ENCODE results near the gene LPP.

LPP gene

GRCh38 chr3:188778091-188778852 lies 624.3 kb downstream of the LPP start:
- TF ChIP-seq CTCF (IDR thresholded peaks at IDR 0.05; ENCODE audit: low read depth, low read length): no peak
- Histone ChIP-seq H3K27me3 (no peaks in the 10 kb centered on the region), H3K4me1 (no peaks in the 10 kb centered on the region), H3K9me3 (no peaks in the 10 kb centered on the region), H3K4me3 (ENCODE audit: low read depth, low read length) (no peak overlapping the region), H3K36me3 (no peaks in the 10 kb centered on the region)
- no peak for DNase-seq

DNA sequence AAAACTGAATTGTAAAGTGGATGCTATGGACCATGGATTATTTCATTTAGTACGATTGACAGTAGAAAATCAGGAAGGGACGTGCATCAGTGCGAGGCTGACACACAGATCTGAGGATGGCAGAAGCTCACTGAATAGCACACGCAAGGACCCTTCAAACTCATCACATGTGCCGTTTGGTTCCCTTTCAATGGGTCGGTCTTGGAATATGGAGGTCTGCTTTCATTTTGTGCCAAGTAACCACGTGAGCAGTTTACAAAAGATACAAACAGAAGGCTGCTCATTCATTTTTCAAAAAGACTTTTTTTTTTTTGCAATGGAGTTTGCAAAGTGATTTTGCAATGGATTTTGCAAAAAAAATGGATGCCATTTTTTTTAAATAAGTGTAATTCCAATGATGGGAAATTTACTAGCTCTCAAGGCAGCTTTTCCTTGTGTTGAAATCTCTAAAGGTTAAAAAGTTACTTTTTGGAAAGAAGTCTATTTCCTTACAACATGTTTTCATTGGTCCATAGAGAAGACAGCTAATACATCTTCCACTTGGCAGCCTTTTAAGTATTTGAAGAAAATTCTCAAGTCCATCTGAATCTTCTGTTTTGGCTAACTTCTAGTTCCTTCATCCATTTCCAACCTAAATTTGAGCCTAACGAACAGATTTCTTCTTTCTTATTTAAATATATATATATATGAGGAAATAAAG lies 625.5 kb downstream of the LPP start:
- Histone ChIP-seq H3K4me3 (ENCODE audit: low read depth, low read length) (no peak overlapping the region), H3K4me1 (no peaks in the 10 kb centered on the region), H3K27me3 (no peaks in the 10 kb centered on the region), H3K36me3 (no peaks in the 10 kb centered on the region), H3K9me3 (no peaks in the 10 kb centered on the region)
- TF ChIP-seq CTCF (IDR thresholded peaks at IDR 0.05; ENCODE audit: low read depth, low read length): no peak
- no peak for DNase-seq

- Histone ChIP-seq H3K36me3 (no peaks in the 10 kb centered on the region), H3K27me3 (no peaks in the 10 kb centered on the region), H3K9me3 (no peaks in the 10 kb centered on the region), H3K4me1 (no peaks in the 10 kb centered on the region), H3K4me3 (ENCODE audit: low read depth, low read length) (no peak overlapping the region)
- DNase-seq: no peak
- TF ChIP-seq CTCF (IDR thresholded peaks at IDR 0.05; ENCODE audit: low read depth, low read length): no peak
These were observed 626.5 kb downstream of the LPP start for GRCh38 chr3:188780193-188781147.

DNA sequence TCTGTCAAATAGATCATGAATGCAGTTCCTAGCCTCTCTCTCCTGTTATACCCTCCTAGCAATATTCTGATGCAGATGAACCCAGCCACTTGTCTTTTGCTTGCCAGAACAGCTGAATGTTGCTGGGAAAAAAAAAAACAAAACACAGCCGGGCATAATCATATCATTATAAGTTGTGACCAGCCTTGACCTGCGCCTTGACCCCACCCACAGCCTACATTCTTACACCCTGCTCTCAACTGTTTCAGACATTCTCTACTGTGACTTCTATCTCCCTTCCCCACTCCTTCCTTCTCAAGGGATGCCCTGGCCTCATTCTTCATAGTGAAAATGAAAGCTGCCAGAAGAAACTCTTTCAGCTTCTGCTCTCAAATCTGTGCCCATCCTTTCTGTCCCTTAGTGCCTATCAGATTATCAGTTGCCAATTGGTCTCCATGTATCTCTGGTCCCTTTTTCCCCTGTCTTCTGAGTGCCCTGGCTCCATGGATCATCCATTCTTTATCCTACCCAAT lies 628.7 kb downstream of the LPP start:
- no peak for DNase-seq
- Histone ChIP-seq H3K36me3 (no peaks in the 10 kb centered on the region), H3K9me3 (no peaks in the 10 kb centered on the region), H3K4me3 (ENCODE audit: low read depth, low read length) (no peak overlapping the region), H3K27me3 (no peaks in the 10 kb centered on the region), H3K4me1 (no peaks in the 10 kb centered on the region)
- TF ChIP-seq CTCF (IDR thresholded peaks at IDR 0.05; ENCODE audit: low read depth, low read length): no peak

DNA sequence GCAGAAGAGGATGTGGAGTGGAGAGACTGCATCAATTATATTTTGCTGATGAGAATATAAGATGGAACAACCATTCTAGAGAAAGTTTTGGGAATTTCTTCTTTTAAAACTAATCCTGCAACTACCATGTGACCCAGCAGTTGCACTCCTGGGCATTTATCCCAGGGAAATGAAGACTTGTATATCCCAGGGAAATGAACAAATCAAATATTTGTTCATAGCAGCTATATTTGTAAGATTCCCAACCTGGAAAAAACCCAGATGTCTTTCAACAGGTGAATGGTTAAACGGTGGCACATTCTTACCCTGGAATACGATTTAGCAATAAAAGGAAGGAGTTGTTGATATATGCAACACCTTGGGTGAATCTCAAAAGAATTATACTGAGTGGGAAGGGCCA lies 632.5 kb downstream of the LPP start:
- TF ChIP-seq CTCF (IDR thresholded peaks at IDR 0.05; ENCODE audit: low read depth, low read length): no peak

More for the DNA sequence above, 632.5 kb downstream of the LPP start:
- H3K4me1 ChIP-seq: no peaks in the 10 kb centered on the region
- H3K36me3 ChIP-seq: no peaks in the 10 kb centered on the region
- H3K9me3 ChIP-seq: no peaks in the 10 kb centered on the region
- no peak overlapping the region for H3K4me3 ChIP-seq (ENCODE audit: low read depth, low read length)
- no peaks in the 10 kb centered on the region for H3K27me3 ChIP-seq
- no peak for DNase-seq

All from BE2C (cell line).